ENCODE data around the gene RPRD1B. TPM values are rescaled to one million over a fixed set of nuclear protein-coding genes. Genes with fewer than 3 reads are reported as not detected.

The RPRD1B gene
- total and polyA plus RNA-seq, 2 of the 8 experiments (the other 6 are each of a cell fraction or from before 2014, with no cell fraction given): 10.3 to 20.9 TPM

DNA sequence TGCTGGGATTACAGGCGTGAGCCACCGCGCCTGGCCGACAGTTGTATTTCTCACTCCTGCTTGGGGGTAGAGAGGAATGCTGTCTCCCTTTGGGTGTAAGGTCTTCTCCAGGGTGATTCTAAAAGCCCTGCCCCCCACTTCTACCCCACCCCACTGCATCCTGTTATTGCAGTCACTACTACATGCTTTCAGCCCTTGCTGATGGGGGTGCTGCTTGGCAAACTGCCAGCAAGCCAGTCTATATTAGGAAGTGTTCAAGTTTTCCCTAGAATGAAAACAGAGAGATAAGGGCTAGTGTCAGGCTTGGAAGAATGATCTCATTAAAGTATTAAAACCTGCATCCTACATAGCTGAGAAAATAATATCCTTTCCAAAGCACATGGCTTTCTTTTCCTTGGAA lies 31.6 kb upstream of the RPRD1B start:
- WGBS, 2 experiments (ENCODE audit: extremely low coverage in 1 of 2, insufficient coverage in 1 of 2, insufficient read length in 1 of 2, insufficient replicate concordance in 2 of 2, low coverage in 1 of 2, low lambda C conversion rate in 2 of 2, missing lambda C conversion rate in 1 of 2): 96% methylated on average over 4 of the region's 4 CpGs; no CpG with 5 or more reads in 1 of the 2 experiments
- no peak overlapping the region for H3K4me2 ChIP-seq (ENCODE audit: insufficient read depth in 1 of 2, low read depth in 2 of 2, low read length in 2 of 2)
- no peak overlapping the region for H3K4me3 ChIP-seq (ENCODE audit: extremely low read depth in 1 of 4, insufficient read depth in 2 of 4, low read depth in 3 of 4, low read length in 4 of 4)
- H2AFZ ChIP-seq (ENCODE audit: low read length): no peak overlapping the region
- H2BK12ac ChIP-seq (ENCODE audit: low read depth, low read length): no peak overlapping the region
- no peak overlapping the region for H2BK120ac ChIP-seq (replicated peaks; ENCODE audit: low read depth, low read length)
- H2BK15ac ChIP-seq (ENCODE audit: low read length): no peak overlapping the region
- H4K8ac ChIP-seq (ENCODE audit: extremely low read depth, insufficient read depth, low read length): no peak overlapping the region
- no peaks in the 10 kb centered on the region for H4K20me1 ChIP-seq (replicated peaks in 1 of 2; ENCODE audit: control insufficient read depth in 1 of 2, insufficient read depth in 2 of 2, low read length in 2 of 2)
- H3K23me2 ChIP-seq (ENCODE audit: low read depth, low read length): no peaks in the 10 kb centered on the region
- H3K56ac ChIP-seq (replicated peaks; ENCODE audit: insufficient read length, low read depth, low read length): no peak overlapping the region
- H4K91ac ChIP-seq (replicated peaks; ENCODE audit: insufficient read length, low read length): no peak overlapping the region
- H3K4me1 ChIP-seq (replicated peaks in 1 of 4; ENCODE audit: control insufficient read depth in 3 of 4, insufficient read depth in 4 of 4, low read length in 3 of 4): no peaks in the 10 kb centered on the region
- no peak overlapping the region for H4K5ac ChIP-seq (ENCODE audit: insufficient read length, low read depth, low read length)
- no peak overlapping the region for H3K18ac ChIP-seq (ENCODE audit: extremely low read depth, low read length)
- POLR2A ChIA-PET (ENCODE audit: partially characterized antibody): interaction anchor here (0.6 kb wide), 1 partner anchor 81 kb away, joined by 3 read pairs; no protein-coding TSS in a partner anchor
- H2AK5ac ChIP-seq (ENCODE audit: low read depth, low read length): no peak overlapping the region
- H3K4ac ChIP-seq (replicated peaks; ENCODE audit: insufficient read length, low read depth, low read length): no peak overlapping the region
- peaks cover 19 to 78% (median 53%) of the 10 kb centered on the region in 4 experiments for H3K36me3 ChIP-seq (ENCODE audit: control insufficient read depth in 2 of 4, insufficient read depth in 4 of 4, low read length in 3 of 4)
- no peaks in the 10 kb centered on the region for H3K27me3 ChIP-seq (replicated peaks in 1 of 4; ENCODE audit: control insufficient read depth in 3 of 4, extremely low read depth in 1 of 4, insufficient read depth in 3 of 4, low read length in 3 of 4)
- no peak overlapping the region for H3K14ac ChIP-seq (ENCODE audit: insufficient read length)
- H3K23ac ChIP-seq (ENCODE audit: insufficient read length): no peak overlapping the region
- H3K9ac ChIP-seq (replicated peaks in 1 of 4; ENCODE audit: extremely low read depth in 1 of 4, low read depth in 3 of 4, low read length in 3 of 4): no peak overlapping the region
- peaks cover 4% of the 10 kb centered on the region for H3K79me1 ChIP-seq (ENCODE audit: low read depth, low read length)
- H2BK20ac ChIP-seq (ENCODE audit: low read length): no peak overlapping the region
- H2BK5ac ChIP-seq (ENCODE audit: low read depth, low read length): no peak overlapping the region
- no peaks in the 10 kb centered on the region for H3K9me3 ChIP-seq (ENCODE audit: insufficient read depth in 2 of 2, low read depth in 1 of 2, low read length in 1 of 2)
- CTCF ChIA-PET (ENCODE audit: partially characterized antibody): interaction anchor here (1.1 to 1.2 kb wide), 2 partner anchors 10 to 33 kb away, joined by 3 to 4 read pairs; no protein-coding TSS in a partner anchor
- no peak for DNase-seq (ENCODE audit: low read depth in 1 of 2, low spot score in 2 of 2)
- no peak for FAIRE-seq
- H3K79me2 ChIP-seq (ENCODE audit: control insufficient read depth in 1 of 2, insufficient read depth in 2 of 2, low read length in 2 of 2): no peaks in the 10 kb centered on the region; a peak in 1 of 4 replicates
- H3K27ac ChIP-seq (ENCODE audit: low read depth, low read length): no peak overlapping the region
- TF ChIP-seq, protein P1, sequence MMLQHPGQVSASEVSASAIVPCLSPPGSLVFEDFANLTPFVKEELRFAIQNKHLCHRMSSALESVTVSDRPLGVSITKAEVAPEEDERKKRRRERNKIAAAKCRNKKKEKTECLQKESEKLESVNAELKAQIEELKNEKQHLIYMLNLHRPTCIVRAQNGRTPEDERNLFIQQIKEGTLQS (IDR thresholded peaks at IDR 0.05; ENCODE audit: insufficient read depth, low read depth, low read length): no peak
- TF ChIP-seq, protein P2, sequence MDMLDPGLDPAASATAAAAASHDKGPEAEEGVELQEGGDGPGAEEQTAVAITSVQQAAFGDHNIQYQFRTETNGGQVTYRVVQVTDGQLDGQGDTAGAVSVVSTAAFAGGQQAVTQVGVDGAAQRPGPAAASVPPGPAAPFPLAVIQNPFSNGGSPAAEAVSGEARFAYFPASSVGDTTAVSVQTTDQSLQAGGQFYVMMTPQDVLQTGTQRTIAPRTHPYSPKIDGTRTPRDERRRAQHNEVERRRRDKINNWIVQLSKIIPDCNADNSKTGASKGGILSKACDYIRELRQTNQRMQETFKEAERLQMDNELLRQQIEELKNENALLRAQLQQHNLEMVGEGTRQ (IDR thresholded peaks at IDR 0.05; ENCODE audit: low read length): no peak
- TF ChIP-seq FOSL1 (IDR thresholded peaks at IDR 0.05; ENCODE audit: insufficient read depth, low read depth, low read length) (no peak), CTBP2 (IDR thresholded peaks at IDR 0.05; ENCODE audit: borderline replicate concordance, insufficient read depth, insufficient read length, low read length) (no peak), CHD2 (IDR thresholded peaks at IDR 0.05; ENCODE audit: low read length) (no peak), SIX5 (IDR thresholded peaks at IDR 0.05; ENCODE audit: low read depth, low read length) (no peak), BCL11A (IDR thresholded peaks at IDR 0.05; ENCODE audit: low read depth in 2 of 2, low read length in 2 of 2) (no peak), JUND (IDR thresholded peaks at IDR 0.05; ENCODE audit: low read length) (no peak), SUZ12 (IDR thresholded peaks at IDR 0.05; ENCODE audit: low read length) (no peak), TBP (IDR thresholded peaks at IDR 0.05; ENCODE audit: low read depth, low read length) (no peak), MAFK (IDR thresholded peaks at IDR 0.05; ENCODE audit: low read depth, low read length) (no peak), RNF2 (IDR thresholded peaks at IDR 0.05; ENCODE audit: borderline replicate concordance, low read depth, low read length, missing control alignments, poor library complexity, severe bottlenecking) (no peak)
